Activated CD4-positive, CD25-positive, alpha-beta regulatory T cell (primary cell): ENCODE measurements around the gene SIVA1.

Experiments
- DNase-seq, 4 experiments: peaks; one replicate each; lab custom pipeline; 2025; lab: John Stamatoyannopoulos, UW

Gene SIVA1

GRCh38 chr14:104797115-104798044 lies 44.4 kb downstream of the SIVA1 start:
- DNase-seq = no peak

- DNase-seq = no peak
Measured at GRCh38 chr14:104798300-104799243, 45.6 kb downstream of the SIVA1 start.

GRCh38 chr14:104799244-104800014 lies 46.5 kb downstream of the SIVA1 start:
- DNase-seq = no peak

- DNase-seq = peak; percentile 35 to 82 (median 58)
Measured at GRCh38 chr14:104800015-104800770, 47.2 kb downstream of the SIVA1 start.

- peak in 3 of 4 experiments; percentile 19 to 59 (median 58) for DNase-seq
Measured at GRCh38 chr14:104800771-104801519, 48.0 kb downstream of the SIVA1 start, which contains the start of gene ZBTB42. TSS of gene ZBTB42 (plus strand) at chr14:104801101. CDS start at chr14:104801198, 97 bp downstream.

- no peak for DNase-seq
Measured at GRCh38 chr14:104801520-104802393, 48.8 kb downstream of the SIVA1 start.

GRCh38 chr14:104802394-104803184 lies 49.6 kb downstream of the SIVA1 start:
- no peak for DNase-seq

- no peak for DNase-seq
Measured at GRCh38 chr14:104803280-104803911, 50.4 kb downstream of the SIVA1 start.

- DNase-seq = no peak
Measured at GRCh38 chr14:104803912-104804410, 51.0 kb downstream of the SIVA1 start.

GRCh38 chr14:104804481-104805325 lies 51.8 kb downstream of the SIVA1 start:
- DNase-seq = no peak

GRCh38 chr14:104805326-104805678 lies 52.4 kb downstream of the SIVA1 start:
- no peak for DNase-seq

GRCh38 chr14:104805941-104806624 lies 53.1 kb downstream of the SIVA1 start:
- DNase-seq = no peak

GRCh38 chr14:104806625-104807465 lies 53.9 kb downstream of the SIVA1 start:
- DNase-seq = no peak

- DNase-seq = no peak
Measured at GRCh38 chr14:104808456-104808855, 55.5 kb downstream of the SIVA1 start.
